COLO829 (cell line): ENCODE measurements around the gene LRP1B.
"Not testable (repeated sequence)": the region's sequence is repeated elsewhere in the genome, so short reads cannot be mapped to it uniquely, and the experiment has no call there.

ENCODE experiments used
- DNase-seq: peaks from one replicate; pipeline ENCODE4 v3.0.0; 2012; ENCODE audit warnings: low spot score

The LRP1B gene

DNA sequence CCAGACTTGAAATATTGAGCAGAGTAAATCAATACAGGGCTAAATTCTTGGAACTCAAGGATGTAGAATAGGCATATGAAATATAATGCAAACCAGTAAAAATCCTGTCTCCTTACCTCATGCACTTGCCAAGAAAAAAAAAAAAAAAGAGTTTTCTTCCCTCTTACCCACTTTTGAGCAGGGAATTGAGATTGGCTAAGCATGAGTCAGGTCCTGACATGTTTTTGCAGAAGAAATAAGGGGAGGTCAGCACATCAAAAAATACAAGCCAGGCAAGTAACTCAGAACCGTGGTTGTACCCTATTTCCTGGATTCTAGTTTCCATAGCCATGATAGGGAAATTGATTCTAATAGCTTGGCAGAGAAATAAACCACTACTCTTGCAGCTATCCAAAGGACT, 1526.7 kb downstream of the LRP1B start:
- no peak for DNase-seq

GRCh38 chr2:140603416-140603815, 1527.4 kb downstream of the LRP1B start:
- no peak for DNase-seq

- DNase-seq, result no peak
These were observed 1529.0 kb downstream of the LRP1B start for GRCh38 chr2:140601801-140602200.

- no peak for DNase-seq
These were observed 1529.5 kb downstream of the LRP1B start for GRCh38 chr2:140601342-140601741.

DNA sequence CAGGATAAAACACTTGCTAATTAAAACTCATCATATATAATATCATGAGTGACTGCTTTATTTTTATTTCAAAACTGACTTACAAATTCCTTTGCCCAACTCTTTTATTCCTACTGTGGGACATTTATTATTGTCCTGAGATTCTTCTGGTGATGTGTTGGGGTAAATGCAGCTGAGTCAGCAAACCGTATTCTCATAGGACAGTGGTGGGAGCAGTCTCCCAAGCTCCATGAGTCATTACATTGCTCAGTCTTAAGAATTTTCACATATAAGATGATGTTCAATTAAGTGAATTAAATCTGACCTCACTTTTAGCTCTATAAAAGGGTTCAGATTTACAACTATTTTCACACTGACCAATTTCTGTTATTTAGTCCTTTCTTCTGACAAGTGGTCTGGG, 1530.7 kb downstream of the LRP1B start:
- no peak for DNase-seq

DNA sequence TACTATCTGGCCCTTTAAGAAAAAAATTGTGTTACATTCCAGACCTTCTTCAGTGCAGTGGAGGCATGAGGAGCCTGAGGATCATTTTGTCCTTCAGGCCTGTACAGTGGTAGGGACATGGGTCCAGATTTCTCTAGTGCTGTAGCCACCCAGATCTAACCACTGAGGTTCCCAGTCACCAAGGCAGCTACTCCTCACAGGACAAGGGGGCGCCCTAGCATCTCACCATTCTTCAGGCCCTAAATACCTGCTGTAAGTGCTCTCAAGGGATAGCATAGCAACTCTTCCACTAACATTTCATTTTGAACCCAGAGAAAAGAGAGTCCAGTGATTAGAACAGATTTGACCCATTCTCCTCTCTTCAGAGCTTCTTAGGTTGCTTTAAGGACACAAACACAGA, 1533.0 kb downstream of the LRP1B start:
- DNase-seq, result no peak

GRCh38 chr2:140597205-140597604, 1533.6 kb downstream of the LRP1B start:
- DNase-seq, result no peak

DNA sequence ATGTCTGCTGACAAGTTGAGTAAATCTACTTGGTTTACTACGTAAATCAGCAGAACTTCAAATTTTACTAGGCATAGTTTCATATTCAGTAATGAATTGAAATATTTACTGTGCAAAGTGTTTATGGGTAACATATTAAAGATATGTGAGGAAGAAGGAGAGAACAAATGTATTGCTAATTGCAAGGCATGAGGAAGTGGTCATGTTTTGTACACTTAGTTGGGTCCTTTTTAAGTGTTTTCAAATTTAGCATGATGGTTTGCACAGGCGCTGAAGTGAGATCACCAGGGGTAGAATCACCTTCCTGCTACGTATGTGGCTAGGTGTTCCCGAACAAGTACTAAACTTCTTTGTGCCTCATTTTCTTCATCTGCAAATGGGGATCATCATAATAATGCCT, 1534.4 kb downstream of the LRP1B start:
- DNase-seq, result no peak

DNA sequence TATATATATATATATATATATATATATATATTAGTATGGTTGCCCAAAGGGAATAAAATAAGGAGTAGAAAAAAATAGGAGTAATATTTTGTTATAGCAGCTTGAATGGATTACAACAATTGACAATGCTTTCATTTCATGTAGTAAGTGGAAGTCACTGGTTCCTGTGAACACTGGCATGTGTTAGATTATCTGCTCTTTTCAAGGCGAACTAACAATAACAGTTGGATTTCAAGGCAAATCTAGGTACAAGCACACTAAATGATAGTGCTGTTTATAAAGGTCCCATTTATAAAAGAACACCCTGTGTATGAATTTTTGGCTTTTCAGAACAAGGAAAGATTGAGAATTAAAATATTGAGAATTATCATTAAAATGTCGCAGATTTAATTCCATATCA, 1535.7 kb downstream of the LRP1B start:
- no peak for DNase-seq

- no peak for DNase-seq
These were observed 1537.7 kb downstream of the LRP1B start for GRCh38 chr2:140593132-140593531.

DNA sequence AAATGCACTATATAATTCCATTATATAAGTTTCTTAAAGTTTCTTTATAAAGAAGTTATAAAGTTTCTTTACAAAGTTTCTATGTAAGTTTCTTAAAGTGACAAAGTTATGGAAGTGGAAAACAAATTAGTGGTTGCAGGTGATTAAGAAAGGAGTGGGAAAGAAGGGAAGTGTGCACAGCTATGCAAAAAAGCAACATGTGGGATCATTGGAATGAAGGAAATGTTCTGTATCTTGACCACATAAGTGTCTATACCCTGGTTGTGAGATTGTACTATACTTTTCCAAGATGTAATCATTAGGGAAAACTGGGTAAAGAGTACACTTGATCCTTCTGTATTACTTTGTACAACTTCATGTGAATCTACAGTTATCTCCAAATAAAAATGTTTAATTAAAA, 1541.1 kb downstream of the LRP1B start:
- no peak for DNase-seq

GRCh38 chr2:140589273-140589672, 1541.5 kb downstream of the LRP1B start:
- DNase-seq, result peak; percentile 10

- DNase-seq, result peak; percentile 13
These were observed 1544.4 kb downstream of the LRP1B start for GRCh38 chr2:140586379-140586778.

DNA sequence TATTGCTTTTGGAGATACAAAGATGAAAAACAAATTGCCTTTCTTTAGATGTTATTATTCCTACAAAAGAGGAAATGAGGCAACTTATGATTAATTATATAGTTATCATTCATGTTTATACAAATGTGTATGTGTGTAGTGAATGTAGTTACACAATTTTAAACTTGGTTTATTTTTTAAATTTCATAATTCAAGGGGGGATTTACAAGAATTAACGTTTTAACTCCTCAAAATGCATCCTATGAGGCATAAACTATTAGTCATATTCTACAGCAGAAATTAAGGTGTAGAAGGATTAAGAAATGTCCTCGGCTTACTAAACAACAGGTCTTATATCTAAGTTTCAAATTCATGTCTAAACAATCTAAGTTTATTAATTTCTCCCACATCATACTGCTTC, 1545.8 kb downstream of the LRP1B start:
- no peak for DNase-seq

DNA sequence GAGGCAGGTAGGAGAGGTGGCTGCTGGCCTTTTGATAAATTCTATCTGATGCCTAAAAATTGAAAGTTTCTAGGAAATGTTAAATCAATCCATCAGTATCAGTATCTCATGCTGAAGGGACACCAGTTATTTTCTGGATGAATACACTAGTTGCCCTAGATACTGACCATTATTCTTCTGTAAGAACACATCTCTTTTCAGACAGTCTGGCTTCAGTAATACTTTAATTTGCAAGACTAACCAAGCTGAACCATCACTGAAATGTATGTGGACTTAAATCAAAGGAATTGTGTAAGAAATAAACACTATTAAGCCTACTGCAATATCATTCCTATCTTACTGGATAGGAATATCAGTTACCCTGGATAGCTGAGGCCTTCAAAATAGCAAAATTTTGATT, 1546.3 kb downstream of the LRP1B start:
- DNase-seq, result no peak

DNA sequence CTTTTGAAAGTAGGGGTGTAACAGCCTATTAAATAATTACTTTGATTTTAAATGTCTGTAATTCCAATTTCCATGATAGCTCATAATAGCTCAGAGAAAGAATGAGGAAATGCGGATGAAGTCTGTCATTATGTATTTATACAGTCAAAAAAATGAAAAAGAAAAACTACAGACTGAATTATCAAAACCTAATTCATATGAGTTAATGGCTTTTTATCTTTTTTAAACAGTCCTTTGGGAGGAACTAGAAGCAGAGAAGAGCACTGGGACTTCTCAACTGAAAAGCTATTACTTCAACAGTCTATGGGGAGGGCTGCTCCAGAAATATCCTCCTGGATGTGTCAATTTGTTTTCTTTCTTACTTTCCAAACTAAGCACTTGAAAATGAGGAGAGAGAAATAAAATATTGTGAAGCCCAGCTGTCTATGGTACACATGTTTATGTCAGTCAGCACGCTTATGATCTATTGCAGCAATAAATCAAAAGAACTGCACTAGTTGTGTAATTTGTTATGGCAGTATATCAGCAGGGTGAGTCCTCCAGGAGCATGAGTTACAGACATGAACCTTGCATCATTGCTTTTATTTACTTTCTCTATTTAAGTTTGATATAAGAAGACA, 1550.2 kb downstream of the LRP1B start:
- DNase-seq, result no peak

DNA sequence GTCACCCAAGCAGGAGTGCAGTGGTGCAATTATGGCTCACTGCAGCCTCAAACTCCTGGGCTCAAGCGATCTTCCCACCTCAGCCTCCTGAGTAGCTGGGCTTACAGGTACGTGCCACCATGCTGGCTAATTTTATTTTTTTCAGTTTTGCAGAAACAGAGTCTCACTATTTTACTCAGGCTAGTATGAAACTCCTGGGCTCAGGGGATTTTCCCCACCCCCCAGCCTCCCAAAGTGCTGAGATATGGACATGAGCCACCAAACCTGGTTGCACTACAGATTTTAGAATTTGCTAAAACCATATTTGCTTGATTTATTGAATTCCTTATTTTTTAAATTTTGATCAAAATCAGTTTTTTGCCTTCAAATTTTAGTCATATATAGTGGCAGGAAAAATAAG, 1553.4 kb downstream of the LRP1B start:
- DNase-seq, result no peak

DNA sequence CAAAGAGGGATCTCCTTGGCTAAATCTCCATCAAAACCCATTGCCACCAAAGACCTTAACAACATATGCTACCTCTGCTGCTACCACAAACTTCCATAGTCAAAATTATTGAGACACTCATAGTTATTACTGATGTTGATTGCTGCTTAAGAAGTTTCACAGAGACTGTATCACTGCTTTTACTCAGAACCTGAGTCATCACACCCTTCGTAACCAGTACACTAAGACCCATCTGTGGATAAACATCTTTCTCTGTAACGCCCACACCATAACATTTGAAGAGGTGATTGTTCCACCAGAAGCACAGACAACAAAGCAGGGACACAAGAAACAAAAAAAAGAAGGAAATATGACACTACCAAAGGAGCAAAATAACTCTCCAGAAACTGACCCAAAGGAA, 1563.1 kb downstream of the LRP1B start:
- peak; percentile 12 for DNase-seq

DNA sequence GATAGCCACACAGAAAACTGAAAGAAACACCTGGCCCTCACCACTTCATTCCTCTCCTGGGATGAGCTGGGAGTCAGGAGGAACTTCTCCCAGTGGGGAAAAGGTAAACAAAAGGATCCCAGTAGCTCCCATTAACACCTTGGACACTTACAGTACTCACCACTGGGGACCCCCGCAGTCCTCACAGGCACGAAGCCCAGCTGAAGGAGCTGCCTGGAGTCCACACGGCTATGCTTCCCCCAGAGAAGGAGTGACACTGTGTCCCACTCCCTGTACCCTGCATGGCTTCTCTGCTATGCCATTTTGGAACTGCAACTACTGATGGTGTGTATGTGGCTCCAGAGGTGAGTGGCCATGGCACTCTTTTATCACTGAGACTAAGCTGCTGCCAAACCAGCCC, 1565.1 kb downstream of the LRP1B start:
- no peak for DNase-seq

- DNase-seq, result no peak
These were observed 1575.1 kb downstream of the LRP1B start for GRCh38 chr2:140555701-140556100.

GRCh38 chr2:140552634-140553033, 1578.2 kb downstream of the LRP1B start:
- no peak for DNase-seq

DNA sequence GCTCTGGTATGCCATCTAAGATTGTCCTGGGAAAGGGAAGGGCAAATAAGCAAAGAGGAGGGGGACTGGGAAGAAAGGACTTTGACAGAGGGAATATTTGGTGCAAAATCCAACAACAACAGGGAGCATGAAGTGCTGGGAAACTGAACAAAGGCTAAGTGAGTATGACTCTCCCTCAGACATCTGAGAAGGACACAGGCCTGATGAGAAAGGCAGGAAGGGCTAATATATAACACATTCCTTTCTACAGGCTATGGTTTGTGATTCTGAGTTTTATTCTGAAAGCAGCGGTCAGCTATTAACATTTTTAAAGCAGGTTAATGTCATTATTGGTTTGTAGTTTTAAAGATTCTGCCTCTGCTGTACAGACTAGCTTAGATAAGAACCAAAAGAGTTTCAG, 1579.5 kb downstream of the LRP1B start:
- DNase-seq, result no peak

- no peak for DNase-seq
These were observed 1580.0 kb downstream of the LRP1B start for GRCh38 chr2:140550821-140551220.

DNA sequence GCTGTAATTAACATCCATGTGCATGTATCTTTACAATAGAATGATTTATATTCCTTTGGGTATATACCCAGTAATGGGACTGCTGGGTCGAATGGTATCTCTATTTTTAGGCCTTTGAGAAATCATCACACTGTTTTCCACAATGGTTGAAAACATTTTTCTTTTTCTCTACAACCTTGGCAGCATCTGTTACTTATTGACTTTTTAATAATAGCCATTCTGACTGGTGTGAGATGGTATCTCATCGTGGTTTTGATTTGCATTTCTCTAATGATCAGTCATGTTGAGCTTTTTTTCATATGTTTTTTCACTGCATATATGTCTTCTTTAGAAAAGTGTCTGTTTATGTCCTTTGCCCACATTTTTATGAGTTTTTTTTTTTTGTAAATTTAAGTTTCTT, 1586.0 kb downstream of the LRP1B start:
- not testable (repeated sequence) for DNase-seq

GRCh38 chr2:140542627-140543026, 1588.2 kb downstream of the LRP1B start:
- no peak for DNase-seq
